SJCRH30 (cell line): ENCODE results near the gene KRTAP10-7. TPM values are rescaled to one million over a fixed set of nuclear protein-coding genes. Genes with fewer than 3 reads are reported as not detected.
A peak's percentile ranks its signal among the peaks of the same experiment; 100 is the strongest.
"Not testable (repeated sequence)": the region's sequence is repeated elsewhere in the genome, so short reads cannot be mapped to it uniquely, and the experiment has no call there.

Experiments
- DNase-seq, 2 experiments: peaks; one replicate each; pipeline ENCODE4 v3.0.0-alpha.2; 2015 to 2020
- H3K27ac ChIP-seq: fragments of 250-450 bp; sonication (Bioruptor Pico); 2 replicates; pipeline ENCODE4 v1.5.1; 2020; ENCODE audit warnings: mild to moderate bottlenecking, moderate library complexity
- H3K27me3 ChIP-seq: fragments of 250-450 bp; sonication (Bioruptor Pico); 2 replicates; pipeline ENCODE4 v1.5.1; 2020; ENCODE audit warnings: mild to moderate bottlenecking, moderate library complexity
- H3K36me3 ChIP-seq: fragments of 250-450 bp; sonication (Bioruptor Pico); 2 replicates; pipeline ENCODE4 v1.5.1; 2020; ENCODE audit warnings: mild to moderate bottlenecking, moderate library complexity
- H3K4me1 ChIP-seq: fragments of 250-450 bp; sonication (Bioruptor Pico); 2 replicates; pipeline ENCODE4 v1.5.1; 2020; ENCODE audit warnings: mild to moderate bottlenecking, moderate library complexity
- H3K4me3 ChIP-seq: fragments of 250-450 bp; sonication (Bioruptor Pico); 2 replicates; pipeline ENCODE4 v1.5.1; 2020; ENCODE audit warnings: mild to moderate bottlenecking, moderate library complexity
- H3K9me3 ChIP-seq: fragments of 250-450 bp; sonication (Bioruptor Pico); replicated peaks from 2 replicates; pipeline ENCODE4 v1.5.1; 2020; ENCODE audit warnings: mild to moderate bottlenecking, moderate library complexity
- total RNA-seq: library from RNA; depleted of rRNA; stranded (reverse); fragments of >200 nt; shearing (Covaris generic); gene quantifications from 2 replicates; pipeline ENCODE4 v1.2.3, GENCODE V29; 2014

KRTAP10-7 gene
- total RNA-seq, 1 experiment from 2014 or later = not detected

- H3K27ac ChIP-seq = no peak within 1 kb of the TSS
- no peak for DNase-seq
Measured at GRCh38 chr21:44592446-44593311, 7.7 kb upstream of the KRTAP10-7 start, which contains the start of gene KRTAP10-6. KRTAP10-6 (minus strand) TSS chr21:44592505; CDS start chr21:44592484, 21 bp downstream.

GRCh38 chr21:44593598-44594405 lies 6.6 kb upstream of the KRTAP10-7 start:
- no peaks in the 10 kb centered on the region for H3K27me3 ChIP-seq
- DNase-seq = peak; percentile 23 to 41
- no peak overlapping the region for H3K4me3 ChIP-seq
- H3K36me3 ChIP-seq = no peaks in the 10 kb centered on the region
- H3K27ac ChIP-seq = no peak overlapping the region
- no peaks in the 10 kb centered on the region for H3K9me3 ChIP-seq
- peaks cover 6% of the 10 kb centered on the region for H3K4me1 ChIP-seq

More at GRCh38 chr21:44592446-44593311, 7.7 kb upstream of the KRTAP10-7 start, which contains the start of gene KRTAP10-6:
- Histone ChIP-seq H3K27me3 (no peaks in the 10 kb centered on the region), H3K4me3 (no peak within 1 kb of the TSS), H3K4me1 (peaks cover 6% of the 10 kb centered on the region), H3K9me3 (no peaks in the 10 kb centered on the region), H3K36me3 (no peaks in the 10 kb centered on the region)

GRCh38 chr21:44594406-44594916 lies 5.9 kb upstream of the KRTAP10-7 start:
- Histone ChIP-seq H3K27me3 (no peaks in the 10 kb centered on the region), H3K9me3 (no peaks in the 10 kb centered on the region), H3K4me1 (peaks cover 6% of the 10 kb centered on the region), H3K36me3 (no peaks in the 10 kb centered on the region), H3K4me3 (no peak overlapping the region), H3K27ac (no peak overlapping the region)
- DNase-seq = no peak

- no peaks in the 10 kb centered on the region for H3K27me3 ChIP-seq
- no peaks in the 10 kb centered on the region for H3K36me3 ChIP-seq
- DNase-seq = no peak
Measured at GRCh38 chr21:44595524-44595923, 4.9 kb upstream of the KRTAP10-7 start.

GRCh38 chr21:44596068-44596725 lies 4.2 kb upstream of the KRTAP10-7 start:
- H3K27me3 ChIP-seq = no peaks in the 10 kb centered on the region
- H3K9me3 ChIP-seq = no peaks in the 10 kb centered on the region
- no peak overlapping the region for H3K4me3 ChIP-seq
- no peak for DNase-seq
- no peak overlapping the region for H3K27ac ChIP-seq
- H3K36me3 ChIP-seq = no peaks in the 10 kb centered on the region
- peaks cover 6% of the 10 kb centered on the region for H3K4me1 ChIP-seq

More at GRCh38 chr21:44595524-44595923, 4.9 kb upstream of the KRTAP10-7 start:
- no peak overlapping the region for H3K4me3 ChIP-seq
- no peaks in the 10 kb centered on the region for H3K9me3 ChIP-seq
- peaks cover 6% of the 10 kb centered on the region for H3K4me1 ChIP-seq
- no peak overlapping the region for H3K27ac ChIP-seq

- no peak for DNase-seq
- Histone ChIP-seq H3K36me3 (no peaks in the 10 kb centered on the region), H3K27me3 (no peaks in the 10 kb centered on the region), H3K4me1 (peaks cover 6% of the 10 kb centered on the region), H3K9me3 (no peaks in the 10 kb centered on the region), H3K27ac (no peak overlapping the region), H3K4me3 (no peak overlapping the region)
Measured at GRCh38 chr21:44598061-44598460, 2.3 kb upstream of the KRTAP10-7 start.

GRCh38 chr21:44599264-44600029 lies 950 bp upstream of the KRTAP10-7 start:
- H3K27ac ChIP-seq = no peak overlapping the region
- no peaks in the 10 kb centered on the region for H3K27me3 ChIP-seq
- no peak for DNase-seq
- H3K9me3 ChIP-seq = no peaks in the 10 kb centered on the region
- no peaks in the 10 kb centered on the region for H3K36me3 ChIP-seq
- no peaks in the 10 kb centered on the region for H3K4me1 ChIP-seq
- H3K4me3 ChIP-seq = no peak overlapping the region

- not testable (repeated sequence) for H3K9me3 ChIP-seq, DNase-seq, H3K27ac ChIP-seq, H3K27me3 ChIP-seq, H3K36me3 ChIP-seq, H3K4me1 ChIP-seq, H3K4me3 ChIP-seq
Measured at GRCh38 chr21:44601091-44601490, 694 bp downstream of the KRTAP10-7 start.

GRCh38 chr21:44601596-44602462 lies 1.4 kb downstream of the KRTAP10-7 start:
- H3K9me3 ChIP-seq = no peaks in the 10 kb centered on the region
- DNase-seq = no peak
- no peak overlapping the region for H3K27ac ChIP-seq
- no peaks in the 10 kb centered on the region for H3K4me1 ChIP-seq
- H3K4me3 ChIP-seq = no peak overlapping the region
- no peaks in the 10 kb centered on the region for H3K36me3 ChIP-seq
- no peaks in the 10 kb centered on the region for H3K27me3 ChIP-seq

- no peak overlapping the region for H3K27ac ChIP-seq
- no peak for DNase-seq
- H3K27me3 ChIP-seq = no peaks in the 10 kb centered on the region
- H3K36me3 ChIP-seq = no peaks in the 10 kb centered on the region
- H3K4me3 ChIP-seq = no peak overlapping the region
- H3K9me3 ChIP-seq = no peaks in the 10 kb centered on the region
- no peaks in the 10 kb centered on the region for H3K4me1 ChIP-seq
Measured at GRCh38 chr21:44602463-44602850, 2.1 kb downstream of the KRTAP10-7 start.

GRCh38 chr21:44603109-44603875 lies 2.9 kb downstream of the KRTAP10-7 start:
- no peaks in the 10 kb centered on the region for H3K4me1 ChIP-seq
- H3K27ac ChIP-seq = no peak overlapping the region
- H3K36me3 ChIP-seq = no peaks in the 10 kb centered on the region
- no peaks in the 10 kb centered on the region for H3K27me3 ChIP-seq
- DNase-seq = no peak
- H3K4me3 ChIP-seq = no peak overlapping the region
- no peaks in the 10 kb centered on the region for H3K9me3 ChIP-seq

- Histone ChIP-seq H3K36me3 (no peaks in the 10 kb centered on the region), H3K4me1 (no peaks in the 10 kb centered on the region), H3K27me3 (no peaks in the 10 kb centered on the region), H3K27ac (no peak overlapping the region), H3K4me3 (no peak overlapping the region), H3K9me3 (no peaks in the 10 kb centered on the region)
- DNase-seq = no peak
Measured at GRCh38 chr21:44603911-44604310, 3.5 kb downstream of the KRTAP10-7 start.

GRCh38 chr21:44606495-44606894 lies 6.1 kb downstream of the KRTAP10-7 start:
- Histone ChIP-seq H3K4me1 (no peaks in the 10 kb centered on the region), H3K27me3 (no peaks in the 10 kb centered on the region), H3K36me3 (no peaks in the 10 kb centered on the region), H3K4me3 (no peak overlapping the region), H3K9me3 (no peaks in the 10 kb centered on the region; the same call in 1 of the 2 replicates), H3K27ac (no peak overlapping the region)
- no peak for DNase-seq
